ENCODE data around the gene PIP5K1B. TPM values are rescaled to one million over a fixed set of nuclear protein-coding genes. Genes with fewer than 3 reads are reported as not detected.

PIP5K1B gene
- total RNA-seq, 1 experiment from 2014 or later = 2.5 TPM

DNA sequence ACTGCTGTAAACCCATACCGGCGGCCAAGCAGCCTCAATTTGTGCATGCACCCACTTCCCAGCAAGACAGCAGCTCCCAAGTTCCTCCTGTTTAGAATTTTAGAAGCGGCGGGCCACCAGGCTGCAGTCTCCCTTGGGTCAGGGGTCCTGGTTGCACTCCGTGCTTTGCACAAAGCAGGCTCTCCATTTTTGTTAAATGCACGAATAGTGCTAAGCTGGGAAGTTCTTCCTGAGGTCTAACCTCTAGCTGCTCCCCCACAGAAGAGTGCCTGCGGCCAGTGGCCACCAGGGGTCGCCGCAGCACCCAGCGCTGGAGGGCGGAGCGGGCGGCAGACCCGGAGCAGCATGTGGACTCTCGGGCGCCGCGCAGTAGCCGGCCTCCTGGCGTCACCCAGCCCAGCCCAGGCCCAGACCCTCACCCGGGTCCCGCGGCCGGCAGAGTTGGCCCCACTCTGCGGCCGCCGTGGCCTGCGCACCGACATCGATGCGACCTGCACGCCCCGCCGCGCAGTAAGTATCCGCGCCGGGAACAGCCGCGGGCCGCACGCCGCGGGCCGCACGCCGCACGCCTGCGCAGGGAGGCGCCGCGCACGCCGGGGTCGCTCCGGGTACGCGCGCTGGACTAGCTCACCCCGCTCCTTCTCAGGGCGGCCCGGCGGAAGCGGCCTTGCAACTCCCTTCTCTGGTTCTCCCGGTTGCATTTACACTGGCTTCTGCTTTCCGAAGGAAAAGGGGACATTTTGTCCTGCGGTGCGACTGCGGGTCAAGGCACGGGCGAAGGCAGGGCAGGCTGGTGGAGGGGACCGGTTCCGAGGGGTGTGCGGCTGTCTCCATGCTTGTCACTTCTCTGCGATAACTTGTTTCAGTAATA lies 330.6 kb downstream of the PIP5K1B start, which contains the start of gene FXN:
Gene FXN (plus strand): TSS at position 315 of the 871 bp plus-strand sequence. CDS start 31 bp downstream, at position 346.
- H3K27me3 ChIP-seq (ENCODE audit: insufficient read depth, low read length) = no peaks in the 10 kb centered on the region
- Mint-ChIP-seq H3K27ac (peak within 1 kb of the TSS; percentile 89 to 94 (median 93)), H3K4me3 (peak within 1 kb of the TSS; percentile 96), H3K9me3 (no peaks in the 10 kb centered on the region), H3K36me3 (ENCODE audit: insufficient read depth in 1 of 3, low read depth in 3 of 3) (peaks cover 0 to 8% (median 1%) of the 10 kb centered on the region in 3 experiments; a peak in 2 of 7 replicates), H3K27me3 (ENCODE audit: low read depth) (no peaks in the 10 kb centered on the region), H3K4me1 (peaks cover 11 to 24% of the 10 kb centered on the region in 2 experiments)
- no peak within 1 kb of the TSS for H2BK20ac ChIP-seq (ENCODE audit: low read depth, low read length, poor library complexity, severe bottlenecking)
- no CpG with 5 or more reads among the region's 75 CpGs for WGBS (ENCODE audit: extremely low coverage, insufficient read length, low lambda C conversion rate)
- peak within 1 kb of the TSS; percentile 41 for H3K9ac ChIP-seq (ENCODE audit: extremely low read depth, insufficient read length, low read length)
- DNase-seq = peak; percentile 83
- H4K8ac ChIP-seq (replicated peaks; ENCODE audit: insufficient read length, low read depth, low read length) = no peak within 1 kb of the TSS
- peaks cover 5% of the 10 kb centered on the region for H3K23me2 ChIP-seq (ENCODE audit: insufficient read length, low read depth, low read length, poor library complexity, severe bottlenecking)
- TF ChIP-seq CTCF (conservative IDR thresholded peaks at IDR 0.05) = peak; percentile 99
- no peak within 1 kb of the TSS for H2AK5ac ChIP-seq (ENCODE audit: insufficient read length, low read length)
- H3K56ac ChIP-seq (ENCODE audit: insufficient read length, low read depth, low read length) = no peak within 1 kb of the TSS
- H3K79me2 ChIP-seq (ENCODE audit: insufficient read depth, low read length) = peaks cover 12% of the 10 kb centered on the region
- no peak within 1 kb of the TSS for H2BK12ac ChIP-seq (ENCODE audit: insufficient read length, low read depth, low read length)
- H3K4ac ChIP-seq (ENCODE audit: low read depth, low read length) = no peak within 1 kb of the TSS
- H3K9me3 ChIP-seq (ENCODE audit: control insufficient read depth, low read depth, low read length) = no peaks in the 10 kb centered on the region
- H4K91ac ChIP-seq (ENCODE audit: insufficient read length, low read depth, low read length) = no peak within 1 kb of the TSS
- H2BK5ac ChIP-seq (ENCODE audit: insufficient read length, low read length) = no peak within 1 kb of the TSS
- peak within 1 kb of the TSS; percentile 20 for H3K18ac ChIP-seq (ENCODE audit: insufficient read length, low read depth, low read length)
- H3K27ac ChIP-seq (ENCODE audit: insufficient read length, low read depth, low read length) = no peak within 1 kb of the TSS
- H3K4me2 ChIP-seq (ENCODE audit: insufficient read depth, insufficient read length, low read length) = peak within 1 kb of the TSS; percentile 76
- peak within 1 kb of the TSS; percentile 51; the same call in 1 of the 2 replicates for H3K14ac ChIP-seq (ENCODE audit: insufficient read depth, low read length)
- no peak within 1 kb of the TSS for H4K5ac ChIP-seq (ENCODE audit: insufficient read length, low read depth, low read length)
- H3T11ph ChIP-seq (ENCODE audit: low read length) = no peak within 1 kb of the TSS
- H2BK15ac ChIP-seq (ENCODE audit: low read depth, low read length) = no peak within 1 kb of the TSS
- no peak within 1 kb of the TSS for H2AFZ ChIP-seq (ENCODE audit: low read length)
- no peaks in the 10 kb centered on the region for H3K79me1 ChIP-seq (ENCODE audit: insufficient read depth, low read depth, low read length, poor library complexity, severe bottlenecking)
- H3K23ac ChIP-seq (ENCODE audit: insufficient read length, low read depth, low read length) = no peak within 1 kb of the TSS
- H2BK120ac ChIP-seq (ENCODE audit: low read depth, low read length, poor library complexity, severe bottlenecking) = no peak within 1 kb of the TSS
- H3K4me1 ChIP-seq (ENCODE audit: insufficient read depth, low read length) = no peaks in the 10 kb centered on the region
- H4K20me1 ChIP-seq (ENCODE audit: control insufficient read depth, insufficient read depth, insufficient read length) = no peaks in the 10 kb centered on the region
